ENCODE results near the gene XXYLT1. TPM values are rescaled to one million over a fixed set of nuclear protein-coding genes. Genes with fewer than 3 reads are reported as not detected.

XXYLT1 gene
- total and polyA plus RNA-seq, 9 of the 15 experiments (the other 6 are each of a cell fraction or from before 2014, with no cell fraction given) = 1.9 to 18.9 (median 15.0) TPM

GRCh38 chr3:195269375-195270078 is 1.4 kb downstream of the XXYLT1 start (continued):
- TF ChIP-seq CBFA2T3 (IDR thresholded peaks at IDR 0.05) (peak; percentile 40; the same call in 1 of the 2 replicates), FOXK2 (conservative IDR thresholded peaks at IDR 0.05 in 1 of 2, IDR thresholded peaks at IDR 0.05 in 1 of 2; ENCODE audit: low read depth in 2 of 2) (peak in 1 of 2 experiments; percentile 55; a peak in 2 of 4 replicates), CBFA2T2 (conservative IDR thresholded peaks at IDR 0.05) (peak; percentile 9; the same call in 1 of the 2 replicates), PKNOX1 (IDR thresholded peaks at IDR 0.05) (peak; percentile 41; the same call in 1 of the 2 replicates), DDX20 (tag; IDR thresholded peaks at IDR 0.05; ENCODE audit: low read depth) (no peak), ZNF644 (tag; IDR thresholded peaks at IDR 0.05; ENCODE audit: low read depth) (peak; percentile 53; the same call in 1 of the 2 replicates), DACH1 (IDR thresholded peaks at IDR 0.05; ENCODE audit: partially characterized antibody) (peak; percentile 38), E2F8 (IDR thresholded peaks at IDR 0.05; ENCODE audit: low read depth, partially characterized antibody) (peak; percentile 33)

Measured in K562 (cell line).